ENCODE data around the gene YAF2.

DNA sequence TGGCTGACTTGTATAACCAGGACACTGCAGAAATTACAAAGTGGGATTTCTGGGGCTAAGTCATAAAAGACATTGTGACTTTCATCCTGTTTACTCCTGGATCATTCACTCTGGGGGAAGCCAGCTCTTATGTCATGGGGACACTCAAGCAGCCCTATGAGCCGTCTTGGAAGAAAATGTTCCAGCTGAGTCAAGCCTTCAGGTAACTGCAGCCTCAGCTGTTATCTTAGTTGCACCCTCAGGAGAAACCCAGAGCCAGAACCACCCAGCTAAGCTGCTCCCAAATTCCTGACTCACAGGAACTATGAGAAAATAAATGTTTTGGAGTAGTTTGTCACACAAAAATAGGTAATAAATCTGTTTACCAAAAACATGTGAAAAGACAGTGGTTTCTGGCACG, 50.2 kb downstream of the YAF2 start:
- no peak for TF ChIP-seq SPI1 (IDR thresholded peaks at IDR 0.05; ENCODE audit: borderline replicate concordance, low read depth)
- no peak for TF ChIP-seq POLR2AphosphoS5 (IDR thresholded peaks at IDR 0.05; ENCODE audit: low read depth)
- TF ChIP-seq, protein P1, sequence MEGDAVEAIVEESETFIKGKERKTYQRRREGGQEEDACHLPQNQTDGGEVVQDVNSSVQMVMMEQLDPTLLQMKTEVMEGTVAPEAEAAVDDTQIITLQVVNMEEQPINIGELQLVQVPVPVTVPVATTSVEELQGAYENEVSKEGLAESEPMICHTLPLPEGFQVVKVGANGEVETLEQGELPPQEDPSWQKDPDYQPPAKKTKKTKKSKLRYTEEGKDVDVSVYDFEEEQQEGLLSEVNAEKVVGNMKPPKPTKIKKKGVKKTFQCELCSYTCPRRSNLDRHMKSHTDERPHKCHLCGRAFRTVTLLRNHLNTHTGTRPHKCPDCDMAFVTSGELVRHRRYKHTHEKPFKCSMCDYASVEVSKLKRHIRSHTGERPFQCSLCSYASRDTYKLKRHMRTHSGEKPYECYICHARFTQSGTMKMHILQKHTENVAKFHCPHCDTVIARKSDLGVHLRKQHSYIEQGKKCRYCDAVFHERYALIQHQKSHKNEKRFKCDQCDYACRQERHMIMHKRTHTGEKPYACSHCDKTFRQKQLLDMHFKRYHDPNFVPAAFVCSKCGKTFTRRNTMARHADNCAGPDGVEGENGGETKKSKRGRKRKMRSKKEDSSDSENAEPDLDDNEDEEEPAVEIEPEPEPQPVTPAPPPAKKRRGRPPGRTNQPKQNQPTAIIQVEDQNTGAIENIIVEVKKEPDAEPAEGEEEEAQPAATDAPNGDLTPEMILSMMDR (IDR thresholded peaks at IDR 0.05; ENCODE audit: insufficient read depth, low read length) = no peak
- TF ChIP-seq GABPA (IDR thresholded peaks at IDR 0.05; ENCODE audit: low read depth) = no peak
- TF ChIP-seq, protein P2, sequence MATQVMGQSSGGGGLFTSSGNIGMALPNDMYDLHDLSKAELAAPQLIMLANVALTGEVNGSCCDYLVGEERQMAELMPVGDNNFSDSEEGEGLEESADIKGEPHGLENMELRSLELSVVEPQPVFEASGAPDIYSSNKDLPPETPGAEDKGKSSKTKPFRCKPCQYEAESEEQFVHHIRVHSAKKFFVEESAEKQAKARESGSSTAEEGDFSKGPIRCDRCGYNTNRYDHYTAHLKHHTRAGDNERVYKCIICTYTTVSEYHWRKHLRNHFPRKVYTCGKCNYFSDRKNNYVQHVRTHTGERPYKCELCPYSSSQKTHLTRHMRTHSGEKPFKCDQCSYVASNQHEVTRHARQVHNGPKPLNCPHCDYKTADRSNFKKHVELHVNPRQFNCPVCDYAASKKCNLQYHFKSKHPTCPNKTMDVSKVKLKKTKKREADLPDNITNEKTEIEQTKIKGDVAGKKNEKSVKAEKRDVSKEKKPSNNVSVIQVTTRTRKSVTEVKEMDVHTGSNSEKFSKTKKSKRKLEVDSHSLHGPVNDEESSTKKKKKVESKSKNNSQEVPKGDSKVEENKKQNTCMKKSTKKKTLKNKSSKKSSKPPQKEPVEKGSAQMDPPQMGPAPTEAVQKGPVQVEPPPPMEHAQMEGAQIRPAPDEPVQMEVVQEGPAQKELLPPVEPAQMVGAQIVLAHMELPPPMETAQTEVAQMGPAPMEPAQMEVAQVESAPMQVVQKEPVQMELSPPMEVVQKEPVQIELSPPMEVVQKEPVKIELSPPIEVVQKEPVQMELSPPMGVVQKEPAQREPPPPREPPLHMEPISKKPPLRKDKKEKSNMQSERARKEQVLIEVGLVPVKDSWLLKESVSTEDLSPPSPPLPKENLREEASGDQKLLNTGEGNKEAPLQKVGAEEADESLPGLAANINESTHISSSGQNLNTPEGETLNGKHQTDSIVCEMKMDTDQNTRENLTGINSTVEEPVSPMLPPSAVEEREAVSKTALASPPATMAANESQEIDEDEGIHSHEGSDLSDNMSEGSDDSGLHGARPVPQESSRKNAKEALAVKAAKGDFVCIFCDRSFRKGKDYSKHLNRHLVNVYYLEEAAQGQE (IDR thresholded peaks at IDR 0.05; ENCODE audit: insufficient replicate concordance, low read depth) = no peak

All from HL-60 (cell line).